HEK293T (cell line): ENCODE measurements around the gene CD226.

ENCODE experiments used
- ARNT ChIP-seq: fragments of 450-650 bp; IDR thresholded peaks from 2 replicates; pipeline ENCODE4 v1.6.1; 2017; ENCODE audit warnings: mild to moderate bottlenecking
- BHLHE40 ChIP-seq: fragments of 450-650 bp; IDR thresholded peaks from 2 replicates; pipeline ENCODE4 v1.6.1; 2016; ENCODE audit warnings: mild to moderate bottlenecking, moderate library complexity, borderline replicate concordance
- ELF4 ChIP-seq: fragments of 450-650 bp; IDR thresholded peaks from 2 replicates; pipeline ENCODE4 v1.6.1; 2017; ENCODE audit warnings: antibody characterized with exemption
- FOXA1 ChIP-seq: fragments of 450-650 bp; IDR thresholded peaks from 2 replicates; pipeline ENCODE4 v1.6.1; 2016; ENCODE audit warnings: mild to moderate bottlenecking
- FOXM1 ChIP-seq: fragments of 450-650 bp; IDR thresholded peaks from 2 replicates; pipeline ENCODE4 v1.6.1; 2017; ENCODE audit warnings: mild to moderate bottlenecking, borderline replicate concordance
- LEF1 ChIP-seq: fragments of 450-650 bp; IDR thresholded peaks from 2 replicates; pipeline ENCODE4 v1.6.1; 2017; ENCODE audit warnings: mild to moderate bottlenecking, borderline replicate concordance
- SUZ12 ChIP-seq: fragments of 450-650 bp; IDR thresholded peaks from 2 replicates; pipeline ENCODE4 v1.6.1; 2016; ENCODE audit warnings: mild to moderate bottlenecking
- TARDBP ChIP-seq: fragments of 450-650 bp; IDR thresholded peaks from 2 replicates; pipeline ENCODE4 v1.6.1; 2016
- TF ChIP-seq, protein P1 (sequence below): fragments of 450-650 bp; IDR thresholded peaks from 2 replicates; pipeline ENCODE4 v1.6.1; 2016

DNA sequence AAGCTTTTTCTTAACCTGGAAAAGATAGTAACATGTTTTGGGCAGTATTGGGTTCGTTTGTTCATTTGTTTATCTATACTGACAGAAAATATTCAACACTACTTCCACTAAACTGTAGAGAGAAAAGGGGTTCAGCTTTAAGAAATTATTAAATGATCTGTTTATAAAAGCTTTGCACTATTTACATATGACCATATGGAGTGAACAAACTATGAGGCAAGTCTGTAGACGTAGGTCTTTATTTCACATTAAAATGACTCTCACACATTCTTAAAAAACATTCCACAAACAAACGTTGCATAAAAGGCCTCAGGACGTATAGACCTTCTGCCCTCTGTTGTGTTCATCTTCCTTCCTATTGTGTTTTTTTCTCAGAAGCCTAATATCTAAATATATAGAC lies 94.6 kb downstream of the CD226 start:
- no peak for TF ChIP-seq SUZ12
- no peak for TF ChIP-seq ELF4
- TF ChIP-seq, protein P1, sequence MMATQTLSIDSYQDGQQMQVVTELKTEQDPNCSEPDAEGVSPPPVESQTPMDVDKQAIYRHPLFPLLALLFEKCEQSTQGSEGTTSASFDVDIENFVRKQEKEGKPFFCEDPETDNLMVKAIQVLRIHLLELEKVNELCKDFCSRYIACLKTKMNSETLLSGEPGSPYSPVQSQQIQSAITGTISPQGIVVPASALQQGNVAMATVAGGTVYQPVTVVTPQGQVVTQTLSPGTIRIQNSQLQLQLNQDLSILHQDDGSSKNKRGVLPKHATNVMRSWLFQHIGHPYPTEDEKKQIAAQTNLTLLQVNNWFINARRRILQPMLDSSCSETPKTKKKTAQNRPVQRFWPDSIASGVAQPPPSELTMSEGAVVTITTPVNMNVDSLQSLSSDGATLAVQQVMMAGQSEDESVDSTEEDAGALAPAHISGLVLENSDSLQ = no peak
- TF ChIP-seq ARNT = no peak
- no peak for TF ChIP-seq TARDBP
- TF ChIP-seq BHLHE40 = no peak
- no peak for TF ChIP-seq FOXA1
- TF ChIP-seq FOXM1 = no peak
- no peak for TF ChIP-seq LEF1
